Astrocyte (in vitro differentiated cells and primary cell): ENCODE results near the gene ABHD16A. TPM values are rescaled to one million over a fixed set of nuclear protein-coding genes. Genes with fewer than 3 reads are reported as not detected.
A peak's percentile ranks its signal among the peaks of the same experiment; 100 is the strongest.

Experiments used
- DNase-seq: peaks from one replicate; pipeline ENCODE4 v3.0.0-alpha.2; 2010; ENCODE audit warnings: low read depth
- FAIRE-seq: peaks from 2 replicates; lab custom pipeline; 2011; peaks lifted over from hg19 to GRCh38; lab: Jason Lieb, UNC
- H2AFZ ChIP-seq: 2 replicates; pipeline ENCODE4 v1.6.0; 2012; ENCODE audit warnings: low read depth, low read length, inconsistent platforms
- H3K27ac ChIP-seq: 2 replicates; pipeline ENCODE4 v1.5.1; 2011; ENCODE audit warnings: low read depth, low read length, inconsistent platforms
- H3K27me3 ChIP-seq: 2 replicates; pipeline ENCODE4 v1.6.0; 2011; ENCODE audit warnings: low read length, inconsistent platforms; ENCODE audit not compliant: insufficient read depth
- H3K36me3 ChIP-seq: 2 replicates; pipeline ENCODE4 v1.5.1; 2011; ENCODE audit warnings: low read length, inconsistent platforms; ENCODE audit not compliant: insufficient read depth
- H3K4me1 ChIP-seq: 2 replicates; pipeline ENCODE4 v1.5.1; 2011; ENCODE audit warnings: low read length, inconsistent platforms; ENCODE audit not compliant: insufficient read depth
- H3K4me2 ChIP-seq: 2 replicates; pipeline ENCODE4 v1.6.0; 2012; ENCODE audit warnings: low read length, inconsistent platforms
- H3K4me3 ChIP-seq: 2 replicates; pipeline ENCODE4 v1.5.1; 2011; ENCODE audit warnings: low read depth, mild to moderate bottlenecking, low read length, inconsistent platforms; ENCODE audit not compliant: insufficient read depth
- H3K79me2 ChIP-seq: 2 replicates; pipeline ENCODE4 v1.6.0; 2012; ENCODE audit warnings: mild to moderate bottlenecking, low read length, inconsistent platforms; ENCODE audit not compliant: insufficient read depth
- H3K9ac ChIP-seq: 2 replicates; pipeline ENCODE4 v1.6.0; 2012; ENCODE audit warnings: mild to moderate bottlenecking, low read length, inconsistent platforms
- H3K9me3 ChIP-seq: 2 replicates; pipeline ENCODE4 v1.5.1; 2012; ENCODE audit warnings: low read depth, mild to moderate bottlenecking, low read length, inconsistent platforms; ENCODE audit not compliant: insufficient read depth
- H4K20me1 ChIP-seq: 2 replicates; pipeline ENCODE4 v1.6.0; 2012; ENCODE audit warnings: low read length, inconsistent platforms; ENCODE audit not compliant: insufficient read depth
- H3K27ac Mint-ChIP-seq: one replicate; pipeline ENCODE4 v1.8.0; 2021; ENCODE audit warnings: mild to moderate bottlenecking, mixed read lengths; ENCODE audit not compliant: unreplicated experiment
- H3K27me3 Mint-ChIP-seq: one replicate; pipeline ENCODE4 v1.8.0; 2021; ENCODE audit warnings: low read depth, mixed read lengths; ENCODE audit not compliant: unreplicated experiment
- H3K36me3 Mint-ChIP-seq: one replicate; pipeline ENCODE4 v1.8.0; 2021; ENCODE audit warnings: low read depth, mixed read lengths; ENCODE audit not compliant: unreplicated experiment
- H3K4me1 Mint-ChIP-seq: one replicate; pipeline ENCODE4 v1.8.0; 2021; ENCODE audit warnings: low read depth, mixed read lengths; ENCODE audit not compliant: unreplicated experiment
- H3K4me3 Mint-ChIP-seq: one replicate; pipeline ENCODE4 v1.8.0; 2021; ENCODE audit warnings: mild to moderate bottlenecking, moderate library complexity, mixed read lengths; ENCODE audit not compliant: unreplicated experiment
- H3K9me3 Mint-ChIP-seq: one replicate; pipeline ENCODE4 v1.8.0; 2021; ENCODE audit warnings: mild to moderate bottlenecking, mixed read lengths; ENCODE audit not compliant: unreplicated experiment
- CTCF ChIP-seq: IDR thresholded peaks from 2 replicates; pipeline ENCODE4 v1.5.1; 2011; ENCODE audit warnings: low read depth, mild to moderate bottlenecking, inconsistent platforms, low read length, moderate library complexity; ENCODE audit not compliant: insufficient read depth
- EZH2 ChIP-seq: IDR thresholded peaks from 2 replicates; pipeline ENCODE4 v1.6.1; 2012; ENCODE audit warnings: mild to moderate bottlenecking, low read length, inconsistent platforms; ENCODE audit not compliant: insufficient read depth
- total RNA-seq: library from RNA; stranded (reverse); gene quantifications from 2 replicates; pipeline ENCODE4 v1.2.1, GENCODE V29; 2021

ABHD16A gene
- total RNA-seq, 1 donor from 2014 or later: 38.3 TPM

- FAIRE-seq (no peak), DNase-seq (peak; percentile 97)
- TF ChIP-seq EZH2: no peak
- no peak for TF ChIP-seq CTCF
- peaks cover 27% of the 10 kb centered on the region for H3K79me2 ChIP-seq
- peak within 1 kb of the TSS; percentile 83 for H2AFZ ChIP-seq
- H3K4me1 ChIP-seq: peaks cover 27% of the 10 kb centered on the region
- H3K27me3 Mint-ChIP-seq: no peaks in the 10 kb centered on the region
- peak within 1 kb of the TSS; percentile 75 for H3K4me3 ChIP-seq
- peak within 1 kb of the TSS; percentile 65 for H3K27ac ChIP-seq
- H3K9me3 Mint-ChIP-seq: no peaks in the 10 kb centered on the region
- H3K4me3 Mint-ChIP-seq: peak within 1 kb of the TSS; percentile 99
- H4K20me1 ChIP-seq: peaks cover 7% of the 10 kb centered on the region
- no peaks in the 10 kb centered on the region for H3K9me3 ChIP-seq
- peak within 1 kb of the TSS; percentile 99 for H3K27ac Mint-ChIP-seq
- no peaks in the 10 kb centered on the region for H3K27me3 ChIP-seq
- peak within 1 kb of the TSS; percentile 96 for H3K4me2 ChIP-seq
- peaks cover 32% of the 10 kb centered on the region for H3K4me1 Mint-ChIP-seq
- H3K9ac ChIP-seq: peak within 1 kb of the TSS; percentile 80
- peaks cover 10% of the 10 kb centered on the region for H3K36me3 Mint-ChIP-seq
- no peaks in the 10 kb centered on the region for H3K36me3 ChIP-seq
Measured at GRCh38 chr6:31739639-31740396, 36.7 kb upstream of the ABHD16A start, which contains the start of gene MSH5. TSS of gene MSH5 (plus strand) at chr6:31740005. CDS start at chr6:31740467, 462 bp downstream.

DNA sequence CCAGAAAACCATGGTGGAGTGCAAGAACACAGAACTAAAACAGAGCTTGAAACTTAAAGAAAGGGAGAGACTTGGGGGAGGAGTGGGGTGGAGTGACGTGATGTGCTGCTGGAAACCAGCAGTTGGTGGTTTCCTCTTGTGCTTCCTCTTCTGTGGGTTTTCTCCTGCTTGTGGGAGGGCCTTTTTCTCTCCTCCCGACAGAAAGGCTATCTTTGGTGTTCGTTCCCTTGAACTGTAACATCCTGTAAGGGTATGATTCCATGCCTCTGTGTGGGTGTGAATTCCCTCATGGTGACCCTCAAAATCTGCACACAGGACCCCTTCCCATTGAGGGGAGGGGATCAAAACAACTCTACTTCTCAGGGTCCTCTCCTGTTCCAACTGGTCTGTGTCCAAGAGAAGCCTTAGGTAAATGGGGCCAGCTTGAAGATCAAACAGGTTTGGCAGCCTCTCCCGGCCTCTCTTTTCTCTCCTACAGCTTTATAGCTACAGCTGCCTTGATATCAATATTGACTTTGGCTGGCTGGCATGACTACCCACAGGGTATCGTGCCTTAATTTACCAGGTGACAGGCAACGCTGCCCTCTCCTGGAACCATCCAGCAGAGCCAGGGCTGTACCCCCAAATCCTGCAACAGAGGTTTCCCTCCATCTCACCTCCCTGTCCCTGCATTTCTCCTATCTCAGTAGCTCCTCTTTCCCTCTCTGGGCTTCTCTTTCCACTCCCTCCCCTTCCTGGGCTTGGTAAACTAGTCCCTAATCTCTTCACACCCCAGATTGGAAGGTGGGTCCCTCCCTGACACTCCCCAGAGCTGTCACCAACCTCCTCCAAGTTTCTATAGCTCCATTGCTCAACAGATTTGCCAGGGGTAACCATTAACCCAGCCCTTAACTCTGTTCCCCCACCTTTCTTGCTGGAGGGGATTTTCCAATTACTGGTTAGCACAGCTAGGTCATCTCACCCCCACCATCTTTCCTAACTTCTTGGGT is 35.2 kb upstream of the ABHD16A start:
- H3K4me3 Mint-ChIP-seq: peak overlapping the region; percentile 99

More for the DNA sequence above, 35.2 kb upstream of the ABHD16A start:
- Histone ChIP-seq H3K36me3 (peaks cover 10% of the 10 kb centered on the region), H3K4me3 (peak overlapping the region; percentile 18), H3K4me2 (peak overlapping the region; percentile 93), H3K79me2 (peaks cover 42% of the 10 kb centered on the region), H3K9me3 (no peaks in the 10 kb centered on the region), H3K4me1 (peaks cover 39% of the 10 kb centered on the region), H3K9ac (peak overlapping the region; percentile 50), H4K20me1 (peaks cover 22% of the 10 kb centered on the region), H3K27me3 (no peaks in the 10 kb centered on the region), H3K27ac (peak overlapping the region; percentile 54), H2AFZ (peak overlapping the region; percentile 57)
- TF ChIP-seq CTCF (no peak), EZH2 (no peak)
- FAIRE-seq (peak; percentile 9), DNase-seq (peak; percentile 78)
- Mint-ChIP-seq H3K36me3 (peaks cover 17% of the 10 kb centered on the region), H3K27me3 (no peaks in the 10 kb centered on the region), H3K9me3 (no peaks in the 10 kb centered on the region), H3K27ac (peak overlapping the region; percentile 99), H3K4me1 (peaks cover 34% of the 10 kb centered on the region)
